ENCODE measurements around the gene TXNDC5.

GRCh38 chr6:7886132-7886531 is 24.5 kb downstream of the TXNDC5 start:
- TF ChIP-seq YY1 (IDR thresholded peaks at IDR 0.05; ENCODE audit: insufficient read depth, insufficient replicate concordance, low read depth, low read length) (no peak), MAZ (IDR thresholded peaks at IDR 0.05; ENCODE audit: borderline replicate concordance, low read depth, low read length) (no peak), MAZ (CRISPR knock-in tag; IDR thresholded peaks at IDR 0.05; ENCODE audit: low read depth) (no peak), MXI1 (IDR thresholded peaks at IDR 0.05; ENCODE audit: borderline replicate concordance, low read depth, low read length) (no peak), GABPA (IDR thresholded peaks at IDR 0.05; ENCODE audit: low read depth, low read length) (no peak), GABPA (CRISPR knock-in tag; IDR thresholded peaks at IDR 0.05; ENCODE audit: low read depth) (no peak), NR1H2 (CRISPR knock-in tag; IDR thresholded peaks at IDR 0.05; ENCODE audit: borderline replicate concordance, low read depth) (no peak), DDIT3 (CRISPR knock-in tag; IDR thresholded peaks at IDR 0.05) (no peak), CTCF (CRISPR knock-in tag; IDR thresholded peaks at IDR 0.05) (no peak), SIX1 (CRISPR knock-in tag; IDR thresholded peaks at IDR 0.05; ENCODE audit: borderline replicate concordance) (no peak), MTF1 (CRISPR knock-in tag; IDR thresholded peaks at IDR 0.05) (no peak), USF2 (IDR thresholded peaks at IDR 0.05; ENCODE audit: low read depth, low read length) (no peak), USF2 (CRISPR knock-in tag; IDR thresholded peaks at IDR 0.05; ENCODE audit: borderline replicate concordance) (no peak)

All from HepG2 (cell line).